IMR-90 (cell line): ENCODE data around the gene SAMD5. TPM values are rescaled to one million over a fixed set of nuclear protein-coding genes. Genes with fewer than 3 reads are reported as not detected.

Source experiments
- ATAC-seq: fragments of 200-7000 bp; cut with Tn5 transposase; 2 replicates; pipeline ENCODE4 v1.9.1; 2020; ENCODE audit warnings: low read depth, mild to moderate bottlenecking, moderate library complexity
- BruUV-seq: library from RNA; stranded (reverse); fragments of 400-500 nt; replicated peaks from 2 replicates; lab custom pipeline; 2021; lab: Mats Ljungman, UMichigan
- CTCF ChIA-PET: fragments of 300-600 bp; formaldehyde crosslinking; extraction: SDS; loops from one replicate; lab custom pipeline; 2021; ENCODE audit warnings: antibody characterized with exemption; lab: Yijun Ruan, JAX
- POLR2A ChIA-PET: fragments of 300-600 bp; sonication (Branson Sonifier 250); formaldehyde crosslinking; loops from one replicate; lab custom pipeline; 2022; ENCODE audit warnings: antibody characterized with exemption; ENCODE audit not compliant: unreplicated experiment; lab: Charles Lee
- DNase-seq: peaks from one replicate; pipeline ENCODE4 v3.0.0; 2013
- H2AFZ ChIP-seq: replicated peaks from 2 replicates; pipeline ENCODE3; 2013; ENCODE audit warnings: low read length, mild to moderate bottlenecking; ENCODE audit not compliant: poor library complexity
- H2AK5ac ChIP-seq: 2 replicates; pipeline ENCODE4 v1.6.1; 2013; ENCODE audit warnings: low read depth, low read length, inconsistent platforms
- H2AK9ac ChIP-seq: replicated peaks from 2 replicates; pipeline ENCODE3; 2013; ENCODE audit warnings: mild to moderate bottlenecking, low read depth, low read length, moderate library complexity; ENCODE audit not compliant: poor library complexity
- H2BK120ac ChIP-seq: 2 replicates; pipeline ENCODE4 v1.6.1; 2013; ENCODE audit warnings: low read depth, low read length, inconsistent platforms
- H2BK15ac ChIP-seq: 3 replicates; pipeline ENCODE4 v1.6.1; 2013; ENCODE audit warnings: low read depth, low read length, inconsistent platforms
- H2BK20ac ChIP-seq: 2 replicates; pipeline ENCODE4 v1.6.1; 2013; ENCODE audit warnings: low read depth, mild to moderate bottlenecking, inconsistent platforms, low read length, moderate library complexity
- H2BK5ac ChIP-seq: 2 replicates; pipeline ENCODE4 v1.6.1; 2013; ENCODE audit warnings: mild to moderate bottlenecking, low read depth, low read length, inconsistent platforms; ENCODE audit not compliant: poor library complexity, severe bottlenecking
- H3K14ac ChIP-seq: replicated peaks from 2 replicates; pipeline ENCODE4 v1.6.1; 2013; ENCODE audit warnings: low read depth, low read length, inconsistent platforms
- H3K18ac ChIP-seq: 2 replicates; pipeline ENCODE4 v1.6.1; 2013; ENCODE audit warnings: low read depth, low read length, control low read depth
- H3K23ac ChIP-seq: 2 replicates; pipeline ENCODE4 v1.6.1; 2013; ENCODE audit warnings: low read depth, low read length, inconsistent platforms
- H3K27ac ChIP-seq: 2 replicates; pipeline ENCODE4 v1.5.1; 2013; ENCODE audit warnings: mild to moderate bottlenecking, control low read depth, low read length; ENCODE audit not compliant: insufficient read depth
- H3K27me3 ChIP-seq: 2 replicates; pipeline ENCODE4 v1.6.1; 2013; ENCODE audit warnings: low read length; ENCODE audit not compliant: control insufficient read depth, insufficient read depth
- H3K36me3 ChIP-seq: 2 replicates; pipeline ENCODE4 v1.6.1; 2013; ENCODE audit warnings: low read length, mixed read lengths; ENCODE audit not compliant: control insufficient read depth, insufficient read depth
- H3K4ac ChIP-seq: 2 replicates; pipeline ENCODE4 v1.6.1; 2013; ENCODE audit warnings: low read depth, low read length, inconsistent platforms
- H3K4me1 ChIP-seq: 2 replicates; pipeline ENCODE4 v1.6.1; 2013; ENCODE audit warnings: low read length, mixed read lengths; ENCODE audit not compliant: control insufficient read depth, insufficient read depth
- H3K4me2 ChIP-seq: 2 replicates; pipeline ENCODE4 v1.6.1; 2013; ENCODE audit warnings: low read depth, mild to moderate bottlenecking, control low read depth, low read length, moderate library complexity
- H3K4me3 ChIP-seq: 2 replicates; pipeline ENCODE4 v1.5.1; 2013; ENCODE audit warnings: low read depth, mild to moderate bottlenecking, control low read depth, low read length, moderate library complexity; ENCODE audit not compliant: insufficient read depth
- H3K56ac ChIP-seq: 2 replicates; pipeline ENCODE4 v1.6.1; 2013; ENCODE audit warnings: low read length, inconsistent platforms; ENCODE audit not compliant: insufficient read depth; ENCODE audit errors: extremely low read depth
- H3K79me1 ChIP-seq, 2 experiments: 2 replicates each; pipeline ENCODE4 v1.6.1; 2013; ENCODE audit warnings: low read length in 2 of 2, inconsistent platforms in 1 of 2, low read depth in 1 of 2
- H3K9ac ChIP-seq: 2 replicates; pipeline ENCODE4 v1.6.1; 2013; ENCODE audit warnings: low read depth, low read length, control low read depth
- H3K9me1 ChIP-seq: 2 replicates; pipeline ENCODE4 v1.6.1; 2013; ENCODE audit warnings: low read length, inconsistent platforms; ENCODE audit not compliant: insufficient read depth
- H3K9me3 ChIP-seq: 2 replicates; pipeline ENCODE4 v1.6.1; 2013; ENCODE audit warnings: low read length; ENCODE audit not compliant: control insufficient read depth, insufficient read depth
- H4K20me1 ChIP-seq: 2 replicates; pipeline ENCODE4 v1.6.1; 2013; ENCODE audit warnings: low read length, inconsistent platforms; ENCODE audit not compliant: insufficient read depth
- H4K5ac ChIP-seq: 2 replicates; pipeline ENCODE4 v1.6.1; 2013; ENCODE audit warnings: mild to moderate bottlenecking, low read depth, low read length, control low read depth
- H4K8ac ChIP-seq, 2 experiments: 2 replicates each; pipeline ENCODE4 v1.6.1; 2013; ENCODE audit warnings: low read depth in 2 of 2, low read length in 2 of 2, control low read depth in 1 of 2, inconsistent platforms in 1 of 2
- H4K91ac ChIP-seq: 2 replicates; pipeline ENCODE4 v1.6.1; 2013; ENCODE audit warnings: low read depth, low read length, inconsistent platforms; ENCODE audit not compliant: insufficient read depth
- CEBPB ChIP-seq: IDR thresholded peaks from 2 replicates; pipeline ENCODE4 v1.6.1; 2012; ENCODE audit warnings: low read depth, low read length, improper control_type of control experiment
- CHD1 ChIP-seq: IDR thresholded peaks from 2 replicates; pipeline ENCODE4 v1.6.1; 2012; ENCODE audit warnings: low read depth, low read length, improper control_type of control experiment
- MXI1 ChIP-seq: IDR thresholded peaks from 2 replicates; pipeline ENCODE4 v1.6.1; 2012; ENCODE audit warnings: low read depth, mild to moderate bottlenecking, low read length, moderate library complexity, borderline replicate concordance
- WGBS, 2 experiments: methylation state at CpG; one replicate each; pipeline versions ENCODE4 v1.1.5 to v1.1.7; 2013; ENCODE audit warnings: missing lambda C conversion rate in 2 of 2; ENCODE audit not compliant: insufficient read length in 1 of 2; ENCODE audit errors: extremely low coverage in 2 of 2; 5-methylcytosine and 5-hydroxymethylcytosine counted together
- dilution Hi-C: fragments of 300-500 bp; cut with HindIII; formaldehyde crosslinking; loops from one replicate; pipeline ENCODE4 v1.14.3; 2018; ENCODE audit warnings: low sequenced_read_pairs; ENCODE audit not compliant: unreplicated experiment
- in situ Hi-C: fragments of 300-500 bp; cut with MboI; formaldehyde crosslinking; loops from 3 replicates; pipeline ENCODE4 v1.14.3; 2019; ENCODE audit warnings: low sequenced_read_pairs, inconsistent platforms, mixed read lengths
- intact Hi-C: fragments of 100-400 bp; cut with micrococcal nuclease; formaldehyde crosslinking; loops from 2 replicates; pipeline ENCODE4 v1.10.0; 2022
- polyA plus RNA-seq, 3 experiments: library from polyadenylated mRNA; depleted of rRNA; stranded (reverse); fragments of >200 nt; gene quantifications; 2 replicates each; pipeline ENCODE4 v1.2.3, GENCODE V29; 2012; ENCODE audit warnings: low replicate concordance in 1 of 3
- total RNA-seq: library from RNA; depleted of rRNA; stranded (reverse); fragments of >200 nt; gene quantifications from 2 replicates; pipeline ENCODE4 v1.2.3, GENCODE V29; 2012
- TF ChIP-seq, protein P1 (sequence below): conservative IDR thresholded peaks from 2 replicates; pipeline ENCODE4 v1.5.1; 2012; ENCODE audit warnings: mild to moderate bottlenecking, low read depth, low read length, improper control_type of control experiment

Gene SAMD5
- total and polyA plus RNA-seq, 2 of the 4 experiments (the other 2 are of a cell fraction) = 1.0 to 1.6 TPM

- POLR2A ChIA-PET = no interaction called here
- H3K9me1 ChIP-seq = no peaks in the 10 kb centered on the region
- no peaks in the 10 kb centered on the region for H3K27me3 ChIP-seq
- no peak overlapping the region for H3K27ac ChIP-seq
- dilution Hi-C loops (no loop called here), intact Hi-C loops (no loop called here), in situ Hi-C loops (no loop called here)
- no peaks in the 10 kb centered on the region for H3K9me3 ChIP-seq
- no peak overlapping the region for H3K14ac ChIP-seq
- no peak overlapping the region for H3K4me3 ChIP-seq
- H4K91ac ChIP-seq = no peak overlapping the region
- ATAC-seq = peak; percentile 27; the same call in 1 of the 2 replicates
- BruUV-seq = no TSS peak
- DNase-seq = peak; percentile 59
- H2BK15ac ChIP-seq = no peak overlapping the region
- H2BK120ac ChIP-seq = no peak overlapping the region
- H3K4me2 ChIP-seq = no peak overlapping the region
- peaks cover 2% of the 10 kb centered on the region; the same call in 1 of the 2 replicates for H3K4me1 ChIP-seq
- H3K9ac ChIP-seq = no peak overlapping the region
- TF ChIP-seq MXI1 = no peak
- TF ChIP-seq CEBPB = no peak
- TF ChIP-seq, protein P1, sequence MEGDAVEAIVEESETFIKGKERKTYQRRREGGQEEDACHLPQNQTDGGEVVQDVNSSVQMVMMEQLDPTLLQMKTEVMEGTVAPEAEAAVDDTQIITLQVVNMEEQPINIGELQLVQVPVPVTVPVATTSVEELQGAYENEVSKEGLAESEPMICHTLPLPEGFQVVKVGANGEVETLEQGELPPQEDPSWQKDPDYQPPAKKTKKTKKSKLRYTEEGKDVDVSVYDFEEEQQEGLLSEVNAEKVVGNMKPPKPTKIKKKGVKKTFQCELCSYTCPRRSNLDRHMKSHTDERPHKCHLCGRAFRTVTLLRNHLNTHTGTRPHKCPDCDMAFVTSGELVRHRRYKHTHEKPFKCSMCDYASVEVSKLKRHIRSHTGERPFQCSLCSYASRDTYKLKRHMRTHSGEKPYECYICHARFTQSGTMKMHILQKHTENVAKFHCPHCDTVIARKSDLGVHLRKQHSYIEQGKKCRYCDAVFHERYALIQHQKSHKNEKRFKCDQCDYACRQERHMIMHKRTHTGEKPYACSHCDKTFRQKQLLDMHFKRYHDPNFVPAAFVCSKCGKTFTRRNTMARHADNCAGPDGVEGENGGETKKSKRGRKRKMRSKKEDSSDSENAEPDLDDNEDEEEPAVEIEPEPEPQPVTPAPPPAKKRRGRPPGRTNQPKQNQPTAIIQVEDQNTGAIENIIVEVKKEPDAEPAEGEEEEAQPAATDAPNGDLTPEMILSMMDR = no peak
- no peak for TF ChIP-seq CHD1
- H3K36me3 ChIP-seq = no peaks in the 10 kb centered on the region
- no peak overlapping the region for H3K4ac ChIP-seq
- no CpG with 5 or more reads among the region's 1 CpG for WGBS, 2 experiments
- CTCF ChIA-PET = no interaction called here
- H4K5ac ChIP-seq = no peak overlapping the region
- H3K56ac ChIP-seq = no peak overlapping the region
- H2BK5ac ChIP-seq = no peak overlapping the region
- no peak overlapping the region for H4K8ac ChIP-seq
- no peak overlapping the region for H3K23ac ChIP-seq
- no peak overlapping the region for H2AK9ac ChIP-seq
- no peak overlapping the region for H2AK5ac ChIP-seq
- no peaks in the 10 kb centered on the region for H4K20me1 ChIP-seq
- no peak overlapping the region for H2AFZ ChIP-seq
- no peak overlapping the region for H2BK20ac ChIP-seq
- no peaks in the 10 kb centered on the region for H3K79me1 ChIP-seq
- H3K18ac ChIP-seq = no peak overlapping the region
Observed at GRCh38 chr6:147564556-147564955, 56.1 kb downstream of the SAMD5 start.
